GM12874 (cell line): Measurements from ENCODE around the gene ZNF135.

ENCODE experiments used
- TF ChIP-seq, protein P1 (sequence below): IDR thresholded peaks from 2 replicates; pipeline ENCODE4 v1.5.1; 2011; ENCODE audit warnings: low read depth, mild to moderate bottlenecking, control low read depth, low read length, moderate library complexity; ENCODE audit not compliant: insufficient read depth

ZNF135 gene

DNA sequence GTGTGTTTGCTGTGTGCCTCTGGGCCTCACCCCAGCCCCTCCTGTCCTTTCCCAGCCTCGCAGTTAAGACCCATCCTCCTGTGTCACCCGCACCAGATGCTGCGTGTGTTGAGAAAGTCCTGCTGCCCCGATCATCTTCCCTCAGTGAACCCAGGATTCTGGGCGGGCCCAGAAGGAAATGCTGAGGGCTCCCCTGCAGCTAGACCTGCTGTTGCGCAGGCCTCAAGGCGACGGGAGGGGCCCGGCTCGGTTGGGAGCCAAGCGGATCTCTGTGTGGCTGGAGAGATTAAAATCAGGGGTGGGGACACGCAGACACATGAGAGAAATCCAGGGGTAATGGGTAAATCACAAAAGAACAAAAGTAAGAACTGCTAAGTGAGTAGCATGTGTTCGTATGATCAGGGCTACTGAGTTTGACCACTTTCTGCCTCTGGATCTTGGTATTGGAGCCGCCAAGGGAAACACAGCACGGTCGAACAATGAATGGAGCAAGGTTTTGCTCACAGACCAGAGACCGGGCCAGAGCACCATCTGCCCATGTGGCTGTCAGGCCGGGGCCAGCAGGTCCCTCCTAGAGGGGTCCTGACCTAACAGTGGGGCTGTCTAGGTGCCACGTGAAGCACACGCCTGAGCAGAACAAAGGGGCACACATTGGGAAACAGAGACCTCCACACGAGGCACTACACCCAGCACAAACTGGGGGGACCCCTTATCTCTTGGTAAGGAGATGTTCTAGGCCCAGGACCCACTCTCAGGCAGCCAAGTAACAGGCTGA is 18.1 kb upstream of the ZNF135 start:
- TF ChIP-seq, protein P1, sequence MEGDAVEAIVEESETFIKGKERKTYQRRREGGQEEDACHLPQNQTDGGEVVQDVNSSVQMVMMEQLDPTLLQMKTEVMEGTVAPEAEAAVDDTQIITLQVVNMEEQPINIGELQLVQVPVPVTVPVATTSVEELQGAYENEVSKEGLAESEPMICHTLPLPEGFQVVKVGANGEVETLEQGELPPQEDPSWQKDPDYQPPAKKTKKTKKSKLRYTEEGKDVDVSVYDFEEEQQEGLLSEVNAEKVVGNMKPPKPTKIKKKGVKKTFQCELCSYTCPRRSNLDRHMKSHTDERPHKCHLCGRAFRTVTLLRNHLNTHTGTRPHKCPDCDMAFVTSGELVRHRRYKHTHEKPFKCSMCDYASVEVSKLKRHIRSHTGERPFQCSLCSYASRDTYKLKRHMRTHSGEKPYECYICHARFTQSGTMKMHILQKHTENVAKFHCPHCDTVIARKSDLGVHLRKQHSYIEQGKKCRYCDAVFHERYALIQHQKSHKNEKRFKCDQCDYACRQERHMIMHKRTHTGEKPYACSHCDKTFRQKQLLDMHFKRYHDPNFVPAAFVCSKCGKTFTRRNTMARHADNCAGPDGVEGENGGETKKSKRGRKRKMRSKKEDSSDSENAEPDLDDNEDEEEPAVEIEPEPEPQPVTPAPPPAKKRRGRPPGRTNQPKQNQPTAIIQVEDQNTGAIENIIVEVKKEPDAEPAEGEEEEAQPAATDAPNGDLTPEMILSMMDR = no peak

DNA sequence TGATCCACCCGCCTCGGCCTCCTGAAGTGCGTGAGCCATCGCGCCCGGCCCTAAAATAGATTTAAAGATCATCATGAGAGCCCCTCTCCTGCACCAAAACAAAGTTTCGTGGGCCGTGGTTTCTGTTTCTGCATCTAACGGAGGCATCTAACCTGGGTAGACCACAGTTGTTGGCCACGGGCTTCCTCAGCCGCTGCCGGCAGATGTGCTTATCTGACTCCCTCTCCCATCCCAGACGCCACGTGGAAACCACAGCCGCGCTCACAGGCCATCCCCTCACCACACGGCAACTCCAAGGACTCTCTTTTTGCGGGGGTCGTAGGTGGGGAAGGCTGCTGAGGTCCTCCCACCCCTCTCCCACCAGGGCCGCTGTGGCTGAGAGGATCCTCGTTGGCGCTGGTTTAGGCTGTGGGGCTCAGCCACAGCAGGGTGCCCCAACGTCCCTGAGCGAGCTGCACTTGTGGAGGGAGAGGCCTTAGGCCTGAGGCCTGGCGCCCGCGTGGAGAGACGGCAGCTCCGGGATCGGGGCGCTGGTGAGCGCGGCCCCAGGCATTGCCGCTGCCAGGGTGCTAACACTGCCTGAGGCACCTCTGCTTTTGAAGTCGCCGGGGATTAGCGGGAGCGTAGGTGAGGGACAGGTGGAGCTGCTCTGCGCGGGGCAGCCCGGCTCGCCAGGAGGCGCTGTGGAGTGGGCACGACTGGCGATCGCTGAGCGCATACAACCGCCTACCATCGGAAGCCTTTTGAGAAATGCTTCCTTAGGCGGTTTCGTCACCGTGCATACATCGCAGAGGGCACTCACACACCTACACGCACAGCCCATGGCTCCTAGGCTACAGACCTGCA is 16.4 kb upstream of the ZNF135 start:
- TF ChIP-seq, protein P1 = no peak

DNA sequence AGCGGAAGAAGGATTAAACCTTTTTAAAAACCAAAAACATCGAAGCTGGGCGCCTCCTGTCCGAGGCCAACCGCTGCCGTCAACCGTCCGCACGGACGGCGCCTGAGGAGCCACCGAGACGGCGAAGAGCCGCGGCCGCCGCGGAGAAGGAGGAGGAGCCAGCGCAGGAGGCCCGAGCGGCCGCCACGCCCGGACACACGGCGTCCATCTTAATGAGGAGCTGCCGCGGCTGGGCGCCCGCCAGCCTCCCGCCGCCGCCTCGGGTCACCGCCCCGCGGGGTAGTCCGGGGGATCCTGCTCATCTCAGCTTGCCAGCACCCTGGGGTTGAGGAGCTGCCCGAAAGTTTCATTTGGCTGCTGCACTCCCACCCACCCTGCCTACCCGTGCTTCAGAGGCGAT is 14.7 kb upstream of the ZNF135 start:
- TF ChIP-seq, protein P1 = no peak

DNA sequence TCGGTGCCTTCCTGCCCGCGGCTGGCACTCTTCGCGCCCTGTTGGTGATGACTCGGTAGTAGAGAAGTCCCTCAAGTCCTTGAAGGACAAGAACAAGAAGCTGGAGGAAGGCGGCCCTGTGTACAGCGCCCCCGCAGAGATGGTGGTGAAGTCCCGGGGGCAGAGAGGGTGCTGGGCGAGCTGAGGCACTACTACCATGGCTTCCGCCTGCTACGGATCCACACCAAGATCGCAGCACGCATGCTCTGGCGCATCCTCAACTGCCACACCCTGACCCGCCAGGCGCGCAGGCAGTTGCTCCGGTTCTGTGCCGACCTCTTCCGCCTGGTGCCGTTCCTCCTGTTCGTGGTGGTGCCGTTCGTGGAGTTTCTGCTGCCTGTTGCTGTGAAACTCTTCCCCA is 14.2 kb upstream of the ZNF135 start:
- TF ChIP-seq, protein P1 = no peak

DNA sequence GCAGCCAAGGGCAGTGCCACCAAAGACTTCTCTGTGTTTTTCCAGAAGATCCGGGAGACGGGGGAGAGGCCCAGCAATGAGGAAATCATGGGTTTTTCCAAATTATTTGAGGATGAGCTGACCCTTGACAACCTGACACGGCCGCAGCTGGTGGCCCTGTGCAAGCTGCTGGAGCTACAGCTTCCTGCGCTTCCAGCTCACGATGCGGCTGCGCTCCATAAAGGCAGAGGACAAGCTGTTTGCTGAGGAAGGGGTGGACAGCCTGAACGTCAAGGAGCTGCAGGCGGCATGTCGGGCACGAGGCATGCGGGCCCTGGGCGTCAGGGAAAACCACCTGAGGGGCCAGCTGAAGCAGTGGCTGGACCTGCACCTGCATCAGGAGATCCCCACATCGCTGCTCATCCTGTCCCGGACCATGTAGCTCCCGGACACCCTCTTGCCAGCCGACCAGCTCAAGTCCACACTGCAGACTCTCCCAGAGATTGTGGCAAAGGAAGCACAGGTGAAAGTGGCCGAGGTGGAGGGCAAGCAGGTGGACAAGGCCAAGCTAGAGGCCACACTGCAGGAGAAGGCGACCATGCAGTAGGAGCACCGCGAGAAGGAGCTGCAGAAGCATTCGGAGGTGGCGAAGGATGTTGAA is 13.6 kb upstream of the ZNF135 start:
- TF ChIP-seq, protein P1 = no peak

DNA sequence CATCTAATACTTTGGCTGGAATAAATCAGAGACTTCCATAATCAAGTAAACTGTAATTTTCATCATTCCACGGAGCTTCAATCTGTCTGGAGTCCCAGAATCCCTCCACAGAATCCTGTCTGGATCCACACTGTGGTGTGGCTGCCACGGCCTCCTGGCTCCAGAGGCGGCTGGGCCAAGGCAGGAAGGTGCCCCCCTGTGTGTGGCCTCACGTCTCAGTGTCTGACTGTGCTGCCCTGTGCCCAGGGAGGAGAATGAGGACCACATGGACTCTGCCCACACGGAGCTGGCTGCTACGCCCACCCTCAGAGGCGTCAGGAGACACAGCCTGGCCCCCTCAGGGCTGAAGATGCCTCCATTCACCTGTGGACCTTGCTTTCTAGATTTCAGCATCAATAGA is 12.2 kb upstream of the ZNF135 start:
- TF ChIP-seq, protein P1 = no peak

DNA sequence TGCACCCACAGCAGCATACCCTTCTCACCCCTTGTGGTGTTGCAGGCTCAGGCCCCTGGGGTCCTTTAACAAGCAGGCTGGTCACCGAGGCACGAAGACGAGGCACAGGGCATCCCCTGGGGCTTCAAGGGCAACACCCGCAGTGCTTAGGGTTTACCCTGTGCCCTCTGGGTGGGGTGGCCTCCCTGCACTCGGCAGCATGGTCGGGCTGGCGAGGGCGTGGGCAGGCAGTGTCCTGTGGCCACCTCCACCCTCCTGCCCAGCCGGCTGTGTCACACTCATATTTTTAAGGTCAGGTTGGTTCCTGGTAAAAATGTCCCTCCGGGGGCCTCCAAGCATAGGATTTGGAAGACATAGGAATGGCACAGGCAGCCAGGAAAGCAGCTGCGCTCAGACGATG is 11.4 kb upstream of the ZNF135 start:
- TF ChIP-seq, protein P1 = no peak
